ENCODE measurements around the gene IL34.

GRCh38 chr16:70675851-70676513 lies 29.6 kb downstream of the IL34 start:
- TF ChIP-seq POLR2A (IDR thresholded peaks at IDR 0.05; ENCODE audit: low read depth, low read length), result no peak
- no peak for TF ChIP-seq POLR2AphosphoS5 (IDR thresholded peaks at IDR 0.05; ENCODE audit: low read depth, low read length)
- TF ChIP-seq TAF1 (IDR thresholded peaks at IDR 0.05; ENCODE audit: low read depth, low read length), result no peak

Measured in GM12891 (cell line).